Right lobe of liver (tissue), 4 donors: ENCODE measurements around the gene PKP4.

ENCODE experiments used
- POLR2A ChIP-seq: fragments of 450-650 bp; IDR thresholded peaks from one replicate; pipeline ENCODE4 v1.6.1; 2017; ENCODE audit warnings: antibody characterized with exemption, mild to moderate bottlenecking
- TF ChIP-seq, protein P1 (sequence below), 4 donors: fragments of 200-600 bp in 3 of 4; fragments of 450-650 bp in 1 of 4; IDR thresholded peaks; one replicate each; pipeline versions ENCODE4 v1.5.1 to v1.8.0; 2016 to 2022; ENCODE audit warnings: antibody characterized with exemption in 4 of 4, mild to moderate bottlenecking in 2 of 4
- donor health status: DM: no; HTN: no; CAD: no.
- donor health status: DM: no; HTN: no; CAD: no.
- donor health status: DM: no; HTN: yes; CAD: no.

- TF ChIP-seq, protein P1, sequence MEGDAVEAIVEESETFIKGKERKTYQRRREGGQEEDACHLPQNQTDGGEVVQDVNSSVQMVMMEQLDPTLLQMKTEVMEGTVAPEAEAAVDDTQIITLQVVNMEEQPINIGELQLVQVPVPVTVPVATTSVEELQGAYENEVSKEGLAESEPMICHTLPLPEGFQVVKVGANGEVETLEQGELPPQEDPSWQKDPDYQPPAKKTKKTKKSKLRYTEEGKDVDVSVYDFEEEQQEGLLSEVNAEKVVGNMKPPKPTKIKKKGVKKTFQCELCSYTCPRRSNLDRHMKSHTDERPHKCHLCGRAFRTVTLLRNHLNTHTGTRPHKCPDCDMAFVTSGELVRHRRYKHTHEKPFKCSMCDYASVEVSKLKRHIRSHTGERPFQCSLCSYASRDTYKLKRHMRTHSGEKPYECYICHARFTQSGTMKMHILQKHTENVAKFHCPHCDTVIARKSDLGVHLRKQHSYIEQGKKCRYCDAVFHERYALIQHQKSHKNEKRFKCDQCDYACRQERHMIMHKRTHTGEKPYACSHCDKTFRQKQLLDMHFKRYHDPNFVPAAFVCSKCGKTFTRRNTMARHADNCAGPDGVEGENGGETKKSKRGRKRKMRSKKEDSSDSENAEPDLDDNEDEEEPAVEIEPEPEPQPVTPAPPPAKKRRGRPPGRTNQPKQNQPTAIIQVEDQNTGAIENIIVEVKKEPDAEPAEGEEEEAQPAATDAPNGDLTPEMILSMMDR (IDR thresholded peaks at IDR 0.05) = no peak
- TF ChIP-seq POLR2A = no peak
Observed at GRCh38 chr2:158407031-158407430, 49.7 kb upstream of the PKP4 start.
